Thyroid gland (tissue), 4 donors: Measurements from ENCODE around the gene PACS2.

Experiments used
- CTCF ChIP-seq, 6 experiments: fragments of 200-600 bp in 3 of 6; fragments of 450-650 bp in 3 of 6; sonication (generic) in 3 of 6; IDR thresholded peaks; one replicate each; pipeline ENCODE4 v1.5.1; 2016 to 2019; ENCODE audit warnings: antibody characterized with exemption in 6 of 6, mild to moderate bottlenecking in 2 of 6, inconsistent platforms in 1 of 6, moderate library complexity in 1 of 6
- POLR2A ChIP-seq, 2 donors: fragments of 450-650 bp; IDR thresholded peaks; one replicate each; pipeline ENCODE4 v1.6.1; 2017; ENCODE audit warnings: antibody characterized with exemption in 2 of 2, mild to moderate bottlenecking in 2 of 2, moderate library complexity in 1 of 2

- TF ChIP-seq CTCF (IDR thresholded peaks at IDR 0.05) (no peak), POLR2A (IDR thresholded peaks at IDR 0.05) (peak in 1 of 2 donors; percentile 83)
Observed at GRCh38 chr14:105300542-105301102, 13.9 kb upstream of the PACS2 start, which contains the start of gene BRF1.
